ENCODE data around the gene BCCIP.

BCCIP gene

GRCh38 chr10:125822878-125823662 lies at the start of gene BCCIP, which contains the start of gene UROS:
Gene BCCIP, plus strand, starts transcription at chr10:125823546. Its CDS starts 12 bp downstream, at chr10:125823558.
Gene UROS, minus strand, starts transcription at chr10:125823258. Its CDS starts 6,759 bp downstream, at chr10:125816499.
- peak; percentile 96 for DNase-seq (ENCODE audit: low spot score)

- peak; percentile 54 for DNase-seq (ENCODE audit: low spot score)
These were observed 49.4 kb upstream of the BCCIP start for GRCh38 chr10:125773687-125774543.

GRCh38 chr10:125774581-125775191 lies 48.7 kb upstream of the BCCIP start:
- no peak for DNase-seq (ENCODE audit: low spot score)

GRCh38 chr10:125775491-125776106 lies 47.7 kb upstream of the BCCIP start, which contains the start of gene MMP21:
Gene MMP21, minus strand, starts transcription at chr10:125775821. Its CDS starts 0 bp downstream, at chr10:125775821.
- DNase-seq (ENCODE audit: low spot score) = no peak

GRCh38 chr10:125777806-125778205 lies 45.5 kb upstream of the BCCIP start:
- no peak for DNase-seq (ENCODE audit: low spot score)

- no peak for DNase-seq (ENCODE audit: low spot score)
These were observed 44.8 kb upstream of the BCCIP start for GRCh38 chr10:125778556-125778955.

GRCh38 chr10:125779403-125780327 lies 43.7 kb upstream of the BCCIP start:
- DNase-seq (ENCODE audit: low spot score) = no peak

- DNase-seq (ENCODE audit: low spot score) = no peak
These were observed 42.0 kb upstream of the BCCIP start for GRCh38 chr10:125781374-125781773.

- no peak for DNase-seq (ENCODE audit: low spot score)
These were observed 41.3 kb upstream of the BCCIP start for GRCh38 chr10:125782054-125782453.

GRCh38 chr10:125782616-125783015 lies 40.7 kb upstream of the BCCIP start:
- no peak for DNase-seq (ENCODE audit: low spot score)

- no peak for DNase-seq (ENCODE audit: low spot score)
These were observed 39.9 kb upstream of the BCCIP start for GRCh38 chr10:125783408-125783807.

- DNase-seq (ENCODE audit: low spot score) = no peak
These were observed 39.4 kb upstream of the BCCIP start for GRCh38 chr10:125783957-125784356.

GRCh38 chr10:125785791-125786190 lies 37.6 kb upstream of the BCCIP start:
- DNase-seq (ENCODE audit: low spot score) = no peak

- no peak for DNase-seq (ENCODE audit: low spot score)
These were observed 35.0 kb upstream of the BCCIP start for GRCh38 chr10:125788156-125789034.

- DNase-seq (ENCODE audit: low spot score) = no peak
These were observed 30.7 kb upstream of the BCCIP start for GRCh38 chr10:125792342-125793300.

GRCh38 chr10:125795128-125795527 lies 28.2 kb upstream of the BCCIP start:
- DNase-seq (ENCODE audit: low spot score) = no peak

GRCh38 chr10:125795637-125796190 lies 27.6 kb upstream of the BCCIP start:
- no peak for DNase-seq (ENCODE audit: low spot score)

- DNase-seq (ENCODE audit: low spot score) = no peak
These were observed 25.9 kb upstream of the BCCIP start for GRCh38 chr10:125797424-125797823.
